ENCODE results near the gene AGO3.

The AGO3 gene

DNA sequence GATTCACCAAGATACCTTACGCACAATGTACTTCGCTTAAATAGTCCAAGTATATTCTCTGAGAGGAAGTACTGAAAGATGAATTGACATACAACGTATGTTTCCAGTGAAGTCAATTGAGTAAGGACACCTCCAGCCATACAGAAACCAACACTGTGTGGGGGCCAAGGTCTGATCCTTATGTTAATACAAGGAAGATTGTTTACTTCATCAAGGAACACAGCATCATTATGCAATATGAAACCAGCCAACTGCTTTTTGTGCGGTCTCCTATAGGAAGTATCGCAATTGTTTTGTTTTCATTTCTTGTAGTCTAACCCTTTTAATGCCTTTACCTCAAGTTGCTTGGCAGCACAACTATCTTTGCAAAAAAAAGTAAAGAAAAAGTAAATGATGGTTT lies 124.8 kb downstream of the AGO3 start:
- no peak overlapping the region for H3K27ac ChIP-seq
- no peaks in the 10 kb centered on the region for H3K27me3 ChIP-seq (ENCODE audit: control insufficient read depth, insufficient read depth, low read length)
- no peaks in the 10 kb centered on the region for H3K79me2 ChIP-seq
- H3K36me3 ChIP-seq (ENCODE audit: control insufficient read depth, insufficient read depth, low read length), result no peaks in the 10 kb centered on the region
- H3K9ac ChIP-seq, result no peak overlapping the region
- H3K4me1 ChIP-seq, result no peaks in the 10 kb centered on the region
- H3K4me2 ChIP-seq (ENCODE audit: low read length), result no peak overlapping the region
- H2AFZ ChIP-seq, result no peak overlapping the region
- H3K9me3 ChIP-seq (ENCODE audit: control insufficient read depth, low read length), result no peaks in the 10 kb centered on the region
- H3K4me3 ChIP-seq (ENCODE audit: low read depth, low read length), result no peak overlapping the region
- TF ChIP-seq, protein P1, sequence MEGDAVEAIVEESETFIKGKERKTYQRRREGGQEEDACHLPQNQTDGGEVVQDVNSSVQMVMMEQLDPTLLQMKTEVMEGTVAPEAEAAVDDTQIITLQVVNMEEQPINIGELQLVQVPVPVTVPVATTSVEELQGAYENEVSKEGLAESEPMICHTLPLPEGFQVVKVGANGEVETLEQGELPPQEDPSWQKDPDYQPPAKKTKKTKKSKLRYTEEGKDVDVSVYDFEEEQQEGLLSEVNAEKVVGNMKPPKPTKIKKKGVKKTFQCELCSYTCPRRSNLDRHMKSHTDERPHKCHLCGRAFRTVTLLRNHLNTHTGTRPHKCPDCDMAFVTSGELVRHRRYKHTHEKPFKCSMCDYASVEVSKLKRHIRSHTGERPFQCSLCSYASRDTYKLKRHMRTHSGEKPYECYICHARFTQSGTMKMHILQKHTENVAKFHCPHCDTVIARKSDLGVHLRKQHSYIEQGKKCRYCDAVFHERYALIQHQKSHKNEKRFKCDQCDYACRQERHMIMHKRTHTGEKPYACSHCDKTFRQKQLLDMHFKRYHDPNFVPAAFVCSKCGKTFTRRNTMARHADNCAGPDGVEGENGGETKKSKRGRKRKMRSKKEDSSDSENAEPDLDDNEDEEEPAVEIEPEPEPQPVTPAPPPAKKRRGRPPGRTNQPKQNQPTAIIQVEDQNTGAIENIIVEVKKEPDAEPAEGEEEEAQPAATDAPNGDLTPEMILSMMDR (IDR thresholded peaks at IDR 0.05), result no peak

DNA sequence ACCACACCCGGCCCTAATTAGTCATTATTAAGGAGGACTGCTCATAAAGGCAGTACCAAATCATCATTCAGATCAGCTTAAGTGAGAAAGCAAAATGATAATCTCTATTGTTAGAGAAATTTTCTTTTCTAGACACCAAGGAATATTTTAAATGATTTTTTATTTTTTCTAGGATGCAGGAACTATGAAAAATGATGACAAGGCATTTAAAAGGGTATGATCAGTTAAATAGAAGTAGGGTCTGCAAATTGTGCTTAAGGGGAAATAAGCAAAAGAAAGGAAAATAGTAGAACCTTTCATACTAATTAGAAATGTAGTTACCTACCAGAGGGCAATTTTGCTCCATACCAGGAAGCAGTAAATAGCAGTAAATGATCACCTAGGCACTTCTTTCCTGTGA lies 131.4 kb downstream of the AGO3 start:
- no peak overlapping the region for H3K4me3 ChIP-seq (ENCODE audit: low read depth, low read length)
- no peak overlapping the region for H2AFZ ChIP-seq
- H3K27ac ChIP-seq, result no peak overlapping the region
- no peak overlapping the region for H3K4me2 ChIP-seq (ENCODE audit: low read length)
- no peaks in the 10 kb centered on the region for H3K9me3 ChIP-seq (ENCODE audit: control insufficient read depth, low read length)
- no peaks in the 10 kb centered on the region for H3K4me1 ChIP-seq
- H3K27me3 ChIP-seq (ENCODE audit: control insufficient read depth, insufficient read depth, low read length), result no peaks in the 10 kb centered on the region
- no peak overlapping the region for H3K9ac ChIP-seq
- H3K36me3 ChIP-seq (ENCODE audit: control insufficient read depth, insufficient read depth, low read length), result no peaks in the 10 kb centered on the region
- H3K79me2 ChIP-seq, result no peaks in the 10 kb centered on the region
- TF ChIP-seq, protein P1 (IDR thresholded peaks at IDR 0.05), result no peak

GRCh38 chr1:36067871-36068270 lies 137.0 kb downstream of the AGO3 start:
- Histone ChIP-seq H3K4me3 (ENCODE audit: low read depth, low read length) (no peak overlapping the region), H3K27me3 (ENCODE audit: control insufficient read depth, insufficient read depth, low read length) (no peaks in the 10 kb centered on the region), H3K4me2 (ENCODE audit: low read length) (no peak overlapping the region), H2AFZ (no peak overlapping the region), H3K27ac (no peak overlapping the region), H3K36me3 (ENCODE audit: control insufficient read depth, insufficient read depth, low read length) (no peaks in the 10 kb centered on the region), H3K79me2 (no peaks in the 10 kb centered on the region), H3K4me1 (no peaks in the 10 kb centered on the region), H3K9ac (no peak overlapping the region), H3K9me3 (ENCODE audit: control insufficient read depth, low read length) (no peaks in the 10 kb centered on the region)
- TF ChIP-seq, protein P1 (IDR thresholded peaks at IDR 0.05), result no peak

GRCh38 chr1:36068866-36069265 lies 138.0 kb downstream of the AGO3 start:
- Histone ChIP-seq H3K4me3 (ENCODE audit: low read depth, low read length) (no peak overlapping the region), H3K27ac (no peak overlapping the region), H3K79me2 (no peaks in the 10 kb centered on the region), H3K4me2 (ENCODE audit: low read length) (no peak overlapping the region), H3K9me3 (ENCODE audit: control insufficient read depth, low read length) (no peaks in the 10 kb centered on the region), H2AFZ (no peak overlapping the region), H3K36me3 (ENCODE audit: control insufficient read depth, insufficient read depth, low read length) (no peaks in the 10 kb centered on the region), H3K27me3 (ENCODE audit: control insufficient read depth, insufficient read depth, low read length) (no peaks in the 10 kb centered on the region), H3K4me1 (no peaks in the 10 kb centered on the region), H3K9ac (no peak overlapping the region)
- TF ChIP-seq, protein P1 (IDR thresholded peaks at IDR 0.05), result no peak

DNA sequence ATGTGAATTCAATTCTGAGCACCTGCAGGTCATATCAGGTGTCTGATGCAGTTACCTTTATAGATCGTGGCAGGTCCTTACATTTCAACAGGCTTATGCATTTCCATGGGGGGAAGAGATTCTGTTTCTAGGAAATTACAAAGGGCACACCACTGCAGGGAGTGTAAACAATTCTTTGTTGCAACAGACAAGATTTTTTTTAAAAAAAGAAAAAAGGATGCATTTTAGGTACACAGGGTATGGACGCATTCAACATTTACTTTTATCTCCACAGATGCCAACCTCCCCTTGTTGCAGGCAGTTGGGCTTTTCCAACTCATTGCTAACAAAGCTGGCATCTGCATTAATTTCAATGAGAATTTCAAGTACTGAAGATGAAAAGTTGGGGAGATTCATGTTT lies 139.4 kb downstream of the AGO3 start:
- Histone ChIP-seq H3K4me3 (ENCODE audit: low read depth, low read length) (no peak overlapping the region), H3K27ac (no peak overlapping the region), H3K4me1 (no peaks in the 10 kb centered on the region), H3K79me2 (no peaks in the 10 kb centered on the region), H3K27me3 (ENCODE audit: control insufficient read depth, insufficient read depth, low read length) (no peaks in the 10 kb centered on the region), H3K36me3 (ENCODE audit: control insufficient read depth, insufficient read depth, low read length) (no peaks in the 10 kb centered on the region), H3K9me3 (ENCODE audit: control insufficient read depth, low read length) (no peaks in the 10 kb centered on the region), H2AFZ (no peak overlapping the region), H3K9ac (no peak overlapping the region), H3K4me2 (ENCODE audit: low read length) (no peak overlapping the region)
- TF ChIP-seq, protein P1 (IDR thresholded peaks at IDR 0.05), result no peak

All from parathyroid adenoma (tissue), 2 donors.